Thyroid gland (tissue), 4 donors: ENCODE measurements around the gene FAR1. TPM values are rescaled to one million over a fixed set of nuclear protein-coding genes. Genes with fewer than 3 reads are reported as not detected.

Experiments
- DNase-seq, 2 donors: peaks; one replicate each; pipeline ENCODE4 v3.0.0-alpha.2; 2019
- H3K27ac ChIP-seq, 3 donors: fragments of 200-600 bp; sonication (generic); 1 replicate in 2 of 3; 2 replicates in 1 of 3; pipeline ENCODE4 v1.5.1; 2016 to 2019; ENCODE audit warnings: mild to moderate bottlenecking in 1 of 3, moderate library complexity in 1 of 3
- H3K27me3 ChIP-seq: fragments of 200-600 bp; sonication (generic); one replicate; pipeline ENCODE4 v1.5.1; 2019
- H3K36me3 ChIP-seq, 2 donors: fragments of 200-600 bp; sonication (generic); one replicate each; pipeline ENCODE4 v1.5.1; 2016 to 2019
- H3K4me1 ChIP-seq, 2 donors: fragments of 200-600 bp; sonication (generic); one replicate each; pipeline ENCODE4 v1.5.1; 2017 to 2019
- H3K4me3 ChIP-seq, 3 donors: fragments of 200-600 bp; sonication (generic); replicated peaks in 1 of 3; 1 replicate in 2 of 3; 2 replicates in 1 of 3; pipeline ENCODE4 v1.5.1; 2016; ENCODE audit warnings: mild to moderate bottlenecking in 1 of 3
- H3K9me3 ChIP-seq: fragments of 200-600 bp; sonication (generic); one replicate; pipeline ENCODE4 v1.5.1; 2017
- POLR2A ChIP-seq, 2 donors: fragments of 450-650 bp; IDR thresholded peaks; one replicate each; pipeline ENCODE4 v1.6.1; 2017; ENCODE audit warnings: antibody characterized with exemption in 2 of 2, mild to moderate bottlenecking in 2 of 2, moderate library complexity in 1 of 2
- WGBS, 2 donors: methylation state at CpG; one replicate each; pipeline ENCODE4 v1.1.5; 2017; 5-methylcytosine and 5-hydroxymethylcytosine counted together
- intact Hi-C: fragments of 100-400 bp; cut with DNase I; formaldehyde crosslinking; loops from one replicate; pipeline ENCODE4 v1.15.1; 2023
- total RNA-seq, 4 donors: library from RNA; depleted of rRNA; stranded (reverse); fragments of >200 nt; gene quantifications; one replicate each; pipeline ENCODE4 v1.2.3, GENCODE V29; 2016
- TF ChIP-seq, protein P1 (sequence below), 6 experiments: fragments of 200-600 bp in 3 of 6; fragments of 450-650 bp in 3 of 6; sonication (generic) in 3 of 6; IDR thresholded peaks; one replicate each; pipeline ENCODE4 v1.5.1; 2016 to 2019; ENCODE audit warnings: antibody characterized with exemption in 6 of 6, mild to moderate bottlenecking in 2 of 6, inconsistent platforms in 1 of 6, moderate library complexity in 1 of 6

FAR1 gene
- total RNA-seq, 4 donors from 2014 or later: 43.8 to 76.0 (median 48.9) TPM

DNA sequence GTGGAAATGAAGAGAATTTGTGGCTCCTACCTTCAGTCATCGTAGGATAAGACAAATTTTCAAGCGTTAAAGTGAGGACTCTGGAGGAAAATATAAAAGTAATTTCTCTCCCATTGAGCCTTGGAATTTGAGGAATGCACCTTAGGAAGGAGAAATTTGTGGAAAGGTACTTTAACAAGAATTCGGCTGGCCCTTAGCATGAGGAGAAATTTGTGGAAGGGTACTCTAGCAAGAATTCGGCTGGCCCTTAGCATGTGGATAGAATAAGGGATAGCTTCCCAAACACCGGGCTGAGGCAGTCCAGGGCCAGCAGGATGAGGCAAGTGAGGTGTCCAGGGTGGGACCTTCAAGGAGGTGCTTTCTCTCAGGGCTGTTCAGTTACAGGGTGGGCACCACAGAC is 33.2 kb upstream of the FAR1 start:
- Histone ChIP-seq H3K9me3 (no peaks in the 10 kb centered on the region), H3K4me3 (no peak overlapping the region), H3K4me1 (no peaks in the 10 kb centered on the region), H3K36me3 (no peaks in the 10 kb centered on the region), H3K27me3 (no peaks in the 10 kb centered on the region), H3K27ac (no peak overlapping the region)
- intact Hi-C loops: no loop called here
- DNase-seq: no peak
- TF ChIP-seq, protein P1, sequence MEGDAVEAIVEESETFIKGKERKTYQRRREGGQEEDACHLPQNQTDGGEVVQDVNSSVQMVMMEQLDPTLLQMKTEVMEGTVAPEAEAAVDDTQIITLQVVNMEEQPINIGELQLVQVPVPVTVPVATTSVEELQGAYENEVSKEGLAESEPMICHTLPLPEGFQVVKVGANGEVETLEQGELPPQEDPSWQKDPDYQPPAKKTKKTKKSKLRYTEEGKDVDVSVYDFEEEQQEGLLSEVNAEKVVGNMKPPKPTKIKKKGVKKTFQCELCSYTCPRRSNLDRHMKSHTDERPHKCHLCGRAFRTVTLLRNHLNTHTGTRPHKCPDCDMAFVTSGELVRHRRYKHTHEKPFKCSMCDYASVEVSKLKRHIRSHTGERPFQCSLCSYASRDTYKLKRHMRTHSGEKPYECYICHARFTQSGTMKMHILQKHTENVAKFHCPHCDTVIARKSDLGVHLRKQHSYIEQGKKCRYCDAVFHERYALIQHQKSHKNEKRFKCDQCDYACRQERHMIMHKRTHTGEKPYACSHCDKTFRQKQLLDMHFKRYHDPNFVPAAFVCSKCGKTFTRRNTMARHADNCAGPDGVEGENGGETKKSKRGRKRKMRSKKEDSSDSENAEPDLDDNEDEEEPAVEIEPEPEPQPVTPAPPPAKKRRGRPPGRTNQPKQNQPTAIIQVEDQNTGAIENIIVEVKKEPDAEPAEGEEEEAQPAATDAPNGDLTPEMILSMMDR (IDR thresholded peaks at IDR 0.05): no peak
- no peak for TF ChIP-seq POLR2A (IDR thresholded peaks at IDR 0.05)
- 66 to 70% methylated on average over 5 of the region's 5 CpGs for WGBS, 2 donors

DNA sequence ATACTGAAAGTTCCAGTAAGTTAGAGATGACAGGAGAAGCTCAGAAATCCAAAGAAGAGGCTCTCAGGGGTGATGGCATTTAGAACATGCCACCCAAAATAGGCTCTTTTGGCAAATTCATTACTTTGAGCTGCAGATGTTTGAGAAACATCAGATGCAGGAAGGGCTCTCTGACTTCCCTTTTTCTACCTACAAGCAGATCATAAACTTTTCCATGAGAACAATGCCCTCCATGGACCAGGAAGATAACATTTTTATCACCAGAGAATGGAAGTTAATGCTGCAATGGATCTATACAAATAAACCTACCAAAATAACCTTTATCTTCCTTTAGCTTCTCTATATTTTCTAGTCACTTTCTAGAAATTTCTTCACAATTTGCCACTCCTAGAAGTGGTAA is 32.7 kb upstream of the FAR1 start:
- H3K4me1 ChIP-seq: no peaks in the 10 kb centered on the region
- intact Hi-C loops: no loop called here

DNA sequence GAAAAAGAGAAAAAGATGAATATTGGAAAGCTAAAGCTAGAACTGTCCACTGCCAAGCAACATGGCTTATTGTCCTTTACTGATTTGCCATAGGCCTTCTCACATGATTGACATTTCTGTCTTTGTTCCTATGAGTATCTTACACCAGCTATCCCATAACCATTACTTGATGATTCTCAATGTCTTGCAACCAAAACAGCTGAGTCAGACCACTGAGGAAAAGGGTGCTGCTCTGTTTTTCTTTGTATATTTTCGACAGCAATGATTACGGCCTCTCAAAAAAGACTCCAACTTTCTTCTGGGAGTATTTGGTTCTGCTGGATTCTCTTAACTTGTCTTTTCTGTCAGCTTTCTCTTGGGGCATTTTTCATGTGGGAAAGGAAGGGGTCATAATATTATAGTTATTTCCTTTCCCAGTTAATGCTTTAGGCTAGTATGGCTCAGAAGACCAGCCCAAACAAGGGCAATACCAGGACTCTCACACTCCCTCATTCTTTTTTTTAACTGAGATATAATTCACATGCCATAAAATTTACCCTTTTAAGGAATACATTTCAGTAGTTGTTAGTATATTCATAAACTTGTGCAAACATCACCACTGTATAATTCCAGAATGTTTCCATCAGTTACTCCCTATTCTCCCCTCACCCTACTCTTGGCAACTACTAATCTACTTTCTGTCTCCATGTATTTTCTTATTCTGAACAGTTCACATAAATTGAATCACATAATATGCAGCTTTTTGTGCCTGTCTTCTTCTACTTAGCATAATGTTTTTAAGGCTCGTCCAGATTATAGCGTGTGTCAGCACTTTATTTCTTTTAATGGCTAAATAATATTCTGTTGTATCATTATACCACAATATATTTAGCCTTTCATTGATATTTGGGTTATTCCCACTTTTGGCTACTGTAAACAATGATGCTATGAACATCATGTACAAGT is 31.1 kb upstream of the FAR1 start:
- intact Hi-C loops: no loop called here
- WGBS, 2 donors: 85 to 88% methylated on average over 4 of the region's 4 CpGs
- H3K4me3 ChIP-seq: no peak overlapping the region
- no peaks in the 10 kb centered on the region for H3K36me3 ChIP-seq
- no peak for DNase-seq
- no peaks in the 10 kb centered on the region for H3K4me1 ChIP-seq
- TF ChIP-seq POLR2A (IDR thresholded peaks at IDR 0.05): no peak
- TF ChIP-seq, protein P1 (IDR thresholded peaks at IDR 0.05): no peak
- no peak overlapping the region for H3K27ac ChIP-seq
- H3K27me3 ChIP-seq: no peaks in the 10 kb centered on the region
- no peaks in the 10 kb centered on the region for H3K9me3 ChIP-seq

More for the DNA sequence above, 32.7 kb upstream of the FAR1 start:
- Histone ChIP-seq H3K27me3 (no peaks in the 10 kb centered on the region), H3K9me3 (no peaks in the 10 kb centered on the region), H3K4me3 (no peak overlapping the region), H3K27ac (no peak overlapping the region), H3K36me3 (no peaks in the 10 kb centered on the region)
- TF ChIP-seq, protein P1 (IDR thresholded peaks at IDR 0.05): no peak
- TF ChIP-seq POLR2A (IDR thresholded peaks at IDR 0.05): no peak
- DNase-seq: no peak

DNA sequence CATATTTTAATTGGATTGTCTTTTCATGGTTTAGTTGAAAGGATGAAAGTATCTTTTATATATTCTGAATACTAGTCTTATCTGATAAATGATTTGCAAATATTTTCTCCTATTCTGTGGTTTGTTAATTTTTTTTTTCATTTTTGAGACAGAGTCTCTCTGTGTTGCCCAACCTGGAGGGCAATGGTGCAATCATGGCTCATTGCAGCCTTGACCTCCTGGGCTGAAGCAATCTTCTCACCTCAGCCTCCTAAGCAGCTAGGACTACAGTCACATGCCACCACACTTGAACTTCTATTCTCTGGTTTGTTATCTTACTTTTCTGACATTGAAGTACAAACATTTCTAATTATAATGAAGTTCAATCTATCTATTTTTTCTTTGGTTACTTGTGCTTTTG is 30.0 kb upstream of the FAR1 start:
- H3K4me1 ChIP-seq: no peaks in the 10 kb centered on the region

More for the DNA sequence above, 30.0 kb upstream of the FAR1 start:
- intact Hi-C loops: no loop called here
- H3K9me3 ChIP-seq: no peaks in the 10 kb centered on the region
- H3K27me3 ChIP-seq: no peaks in the 10 kb centered on the region
- no peak overlapping the region for H3K27ac ChIP-seq
- H3K36me3 ChIP-seq: no peaks in the 10 kb centered on the region
- TF ChIP-seq, protein P1 (IDR thresholded peaks at IDR 0.05): no peak
- TF ChIP-seq POLR2A (IDR thresholded peaks at IDR 0.05): no peak
- no peak overlapping the region for H3K4me3 ChIP-seq
- no peak for DNase-seq
